ENCODE results near the gene MSI2.

MSI2 gene

GRCh38 chr17:57504208-57504607 lies 247.9 kb downstream of the MSI2 start:
- Histone ChIP-seq H3K4me3 (ENCODE audit: low read length) (no peak overlapping the region), H3K4me1 (ENCODE audit: control insufficient read depth, low read length) (peaks cover 38% of the 10 kb centered on the region), H3K9me2 (replicated peaks; ENCODE audit: control insufficient read depth, low read length) (no peaks in the 10 kb centered on the region), H3K27ac (ENCODE audit: low read depth, low read length) (no peak overlapping the region), H3K4me2 (ENCODE audit: low read length) (no peak overlapping the region), H3K27me3 (ENCODE audit: control insufficient read depth, low read length) (no peaks in the 10 kb centered on the region), H3K36me3 (ENCODE audit: control insufficient read depth, low read length) (no peaks in the 10 kb centered on the region), H3K9me3 (ENCODE audit: control insufficient read depth, insufficient read depth, low read length) (no peaks in the 10 kb centered on the region), H4K20me1 (ENCODE audit: control insufficient read depth, insufficient read depth, low read depth, low read length) (no peaks in the 10 kb centered on the region), H3F3A (ENCODE audit: control insufficient read depth, insufficient read depth) (0 out of 2 replicates have a peak, but pooled peaks cover 4% of the 10 kb centered on the region), H3K79me2 (ENCODE audit: control insufficient read depth, low read length) (peaks cover 52% of the 10 kb centered on the region)
- TF ChIP-seq EZH2phosphoT487 (IDR thresholded peaks at IDR 0.05; ENCODE audit: borderline replicate concordance, low read length) (no peak), CTCF (IDR thresholded peaks at IDR 0.05; ENCODE audit: low read depth, low read length, poor library complexity, severe bottlenecking) (no peak)

- H3K27me3 ChIP-seq (ENCODE audit: control insufficient read depth, low read length), result no peaks in the 10 kb centered on the region
- H3K36me3 ChIP-seq (ENCODE audit: control insufficient read depth, low read length), result no peaks in the 10 kb centered on the region
- no peaks in the 10 kb centered on the region for H4K20me1 ChIP-seq (ENCODE audit: control insufficient read depth, insufficient read depth, low read depth, low read length)
- no peak overlapping the region for H3K27ac ChIP-seq (ENCODE audit: low read depth, low read length)
- peaks cover 41% of the 10 kb centered on the region for H3K4me1 ChIP-seq (ENCODE audit: control insufficient read depth, low read length)
- H3K4me2 ChIP-seq (ENCODE audit: low read length), result no peak overlapping the region
- TF ChIP-seq EZH2phosphoT487 (IDR thresholded peaks at IDR 0.05; ENCODE audit: borderline replicate concordance, low read length) (no peak), CTCF (IDR thresholded peaks at IDR 0.05; ENCODE audit: low read depth, low read length, poor library complexity, severe bottlenecking) (no peak)
- H3K4me3 ChIP-seq (ENCODE audit: low read length), result no peak overlapping the region
- H3K79me2 ChIP-seq (ENCODE audit: control insufficient read depth, low read length), result peaks cover 46% of the 10 kb centered on the region
- H3K9me2 ChIP-seq (replicated peaks; ENCODE audit: control insufficient read depth, low read length), result no peaks in the 10 kb centered on the region
- 0 out of 2 replicates have a peak, but pooled peaks cover 4% of the 10 kb centered on the region for H3F3A ChIP-seq (ENCODE audit: control insufficient read depth, insufficient read depth)
- no peaks in the 10 kb centered on the region for H3K9me3 ChIP-seq (ENCODE audit: control insufficient read depth, insufficient read depth, low read length)
Measured at GRCh38 chr17:57505841-57506773, 249.8 kb downstream of the MSI2 start.

- Histone ChIP-seq H4K20me1 (ENCODE audit: control insufficient read depth, insufficient read depth, low read depth, low read length) (no peaks in the 10 kb centered on the region), H3K9me3 (ENCODE audit: control insufficient read depth, insufficient read depth, low read length) (no peaks in the 10 kb centered on the region), H3K4me1 (ENCODE audit: control insufficient read depth, low read length) (peaks cover 45% of the 10 kb centered on the region), H3K36me3 (ENCODE audit: control insufficient read depth, low read length) (no peaks in the 10 kb centered on the region), H3F3A (ENCODE audit: control insufficient read depth, insufficient read depth) (0 out of 2 replicates have a peak, but pooled peaks cover 4% of the 10 kb centered on the region), H3K4me2 (ENCODE audit: low read length) (no peak overlapping the region), H3K79me2 (ENCODE audit: control insufficient read depth, low read length) (peaks cover 41% of the 10 kb centered on the region), H3K27ac (ENCODE audit: low read depth, low read length) (no peak overlapping the region), H3K27me3 (ENCODE audit: control insufficient read depth, low read length) (no peaks in the 10 kb centered on the region), H3K9me2 (replicated peaks; ENCODE audit: control insufficient read depth, low read length) (no peaks in the 10 kb centered on the region), H3K4me3 (ENCODE audit: low read length) (no peak overlapping the region)
- TF ChIP-seq CTCF (IDR thresholded peaks at IDR 0.05; ENCODE audit: low read depth, low read length, poor library complexity, severe bottlenecking) (no peak), EZH2phosphoT487 (IDR thresholded peaks at IDR 0.05; ENCODE audit: borderline replicate concordance, low read length) (no peak)
Measured at GRCh38 chr17:57506774-57507127, 250.4 kb downstream of the MSI2 start.

Measured in DOHH2 (cell line).